PFSK-1 (cell line): ENCODE data around the gene NCOA1.

Source experiments
- FOXP2 ChIP-seq: optimal IDR thresholded peaks from 2 replicates; pipeline ENCODE3; 2011; ENCODE audit warnings: borderline replicate concordance, control low read depth, inconsistent platforms; ENCODE audit not compliant: insufficient read depth; ENCODE audit errors: extremely low read length, extremely low read depth
- POLR2AphosphoS5 ChIP-seq: IDR thresholded peaks from 2 replicates; pipeline ENCODE4 v1.6.1; 2012; ENCODE audit warnings: low read depth, mild to moderate bottlenecking, control low read depth, low read length, moderate library complexity
- REST ChIP-seq, 2 experiments: IDR thresholded peaks; 2 replicates each; pipeline versions ENCODE4 v1.6.1 to v1.8.0; 2011 to 2012; ENCODE audit warnings: low read depth in 2 of 2, low read length in 2 of 2, control low read depth in 1 of 2, inconsistent platforms in 1 of 2, mild to moderate bottlenecking in 1 of 2, moderate library complexity in 1 of 2; ENCODE audit not compliant: insufficient read depth in 1 of 2
- SIN3A ChIP-seq: IDR thresholded peaks from 2 replicates; pipeline ENCODE4 v1.6.1; 2012; ENCODE audit warnings: mild to moderate bottlenecking, low read length, moderate library complexity, borderline replicate concordance; ENCODE audit not compliant: insufficient read depth
- TAF1 ChIP-seq: IDR thresholded peaks from 2 replicates; pipeline ENCODE4 v1.6.1; 2012; ENCODE audit warnings: low read length, control low read depth, borderline replicate concordance; ENCODE audit not compliant: insufficient read depth

The NCOA1 gene

GRCh38 chr2:24509840-24510239 lies 18.8 kb downstream of the NCOA1 start:
- no peak for TF ChIP-seq POLR2AphosphoS5
- no peak for TF ChIP-seq SIN3A
- no peak for TF ChIP-seq TAF1
- TF ChIP-seq FOXP2 = no peak

- no peak for TF ChIP-seq SIN3A
- TF ChIP-seq POLR2AphosphoS5 = no peak
- TF ChIP-seq REST (IDR thresholded peaks at IDR 0.05; ENCODE audit: insufficient read depth in 1 of 2, low read depth in 2 of 2, low read length in 2 of 2) = no peak
- no peak for TF ChIP-seq TAF1
- no peak for TF ChIP-seq FOXP2
Measured at GRCh38 chr2:24510771-24511170, 19.7 kb downstream of the NCOA1 start.

GRCh38 chr2:24511198-24511597 lies 20.1 kb downstream of the NCOA1 start:
- TF ChIP-seq POLR2AphosphoS5 (no peak), REST (IDR thresholded peaks at IDR 0.05; ENCODE audit: insufficient read depth in 1 of 2, low read depth in 2 of 2, low read length in 2 of 2) (no peak), SIN3A (no peak), TAF1 (no peak), FOXP2 (no peak)

GRCh38 chr2:24511894-24512293 lies 20.8 kb downstream of the NCOA1 start:
- TF ChIP-seq FOXP2 (no peak), TAF1 (no peak), REST (IDR thresholded peaks at IDR 0.05; ENCODE audit: insufficient read depth in 1 of 2, low read depth in 2 of 2, low read length in 2 of 2) (no peak), POLR2AphosphoS5 (no peak), SIN3A (no peak)

- TF ChIP-seq FOXP2 (no peak), TAF1 (no peak), REST (IDR thresholded peaks at IDR 0.05; ENCODE audit: insufficient read depth in 1 of 2, low read depth in 2 of 2, low read length in 2 of 2) (no peak), SIN3A (no peak), POLR2AphosphoS5 (no peak)
Measured at GRCh38 chr2:24512404-24512803, 21.4 kb downstream of the NCOA1 start.
